GM21381 (cell line): ENCODE data around the gene TENT4A.
A peak's percentile ranks its signal among the peaks of the same experiment; 100 is the strongest.

Source experiments
- ATAC-seq: cut with Tn5 transposase; IDR thresholded peaks from one replicate; pipeline ENCODE4 v1.9.1; 2021; ENCODE audit warnings: mild to moderate bottlenecking, moderate library complexity; ENCODE audit not compliant: unreplicated experiment

TENT4A gene

DNA sequence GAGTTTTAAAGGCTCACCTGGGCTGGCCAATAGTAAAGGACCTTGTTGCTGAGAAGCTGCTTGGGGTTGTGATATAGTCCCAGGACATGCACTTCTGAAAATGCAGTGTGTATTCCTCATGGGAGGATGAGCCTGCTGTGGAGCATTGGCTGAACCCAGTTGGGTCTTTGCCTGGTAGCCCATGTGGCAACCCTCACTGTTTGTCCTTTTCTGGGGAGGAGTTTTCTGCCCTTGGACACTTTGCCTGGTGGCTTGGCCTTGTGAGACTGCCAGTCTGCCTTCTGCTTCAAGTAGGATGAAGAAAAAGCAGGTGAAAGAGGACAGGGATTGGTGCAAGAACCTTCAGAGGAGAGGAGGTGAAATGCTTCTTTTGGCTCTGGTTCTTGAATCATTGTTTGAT lies 4.0 kb downstream of the TENT4A start:
- no peak for ATAC-seq

DNA sequence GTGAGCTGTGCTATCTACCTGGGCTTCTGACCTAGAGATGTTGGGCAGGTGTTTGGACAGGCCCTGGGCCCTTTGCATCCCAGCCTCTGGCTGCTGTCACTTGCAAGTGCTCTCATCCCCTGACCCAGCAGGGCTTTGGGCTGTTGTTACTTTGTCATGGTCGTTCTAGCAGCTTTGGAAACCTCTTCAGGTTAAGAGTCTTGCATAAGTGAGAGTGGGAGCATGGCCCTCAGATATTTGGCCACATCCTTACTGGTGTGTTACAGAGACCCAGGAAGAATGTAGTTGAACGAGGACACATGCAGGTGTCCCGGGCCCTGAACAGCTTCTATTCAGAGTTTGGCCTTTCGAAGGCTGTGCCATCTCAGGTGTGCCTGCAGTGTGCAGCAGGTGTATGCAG lies 4.5 kb downstream of the TENT4A start:
- ATAC-seq: no peak

DNA sequence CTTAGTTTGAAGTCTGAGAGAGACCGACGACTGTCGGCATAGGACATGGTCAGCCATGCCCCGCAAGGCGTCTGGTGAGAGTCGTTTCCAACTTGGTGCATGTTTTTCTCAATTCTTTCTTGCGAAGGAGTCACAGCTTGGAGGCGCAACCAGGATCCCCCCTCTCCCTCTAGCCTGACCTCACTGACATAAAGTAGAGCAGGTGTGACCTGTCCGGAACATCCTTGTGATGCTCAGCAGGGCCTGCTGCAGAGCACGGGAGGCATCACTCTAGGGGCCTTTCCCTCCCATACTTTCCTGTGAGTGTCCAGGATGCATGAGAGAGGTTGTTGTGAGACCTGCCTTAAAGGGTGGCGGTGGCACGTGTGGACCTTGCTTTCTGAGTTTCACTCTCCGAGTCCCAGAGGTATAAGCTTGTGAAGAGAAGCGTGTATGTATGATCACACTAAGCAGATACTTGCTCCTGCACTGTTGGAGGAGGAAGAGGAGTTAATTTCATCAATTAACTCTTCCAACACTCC lies 5.0 kb downstream of the TENT4A start:
- ATAC-seq: no peak

DNA sequence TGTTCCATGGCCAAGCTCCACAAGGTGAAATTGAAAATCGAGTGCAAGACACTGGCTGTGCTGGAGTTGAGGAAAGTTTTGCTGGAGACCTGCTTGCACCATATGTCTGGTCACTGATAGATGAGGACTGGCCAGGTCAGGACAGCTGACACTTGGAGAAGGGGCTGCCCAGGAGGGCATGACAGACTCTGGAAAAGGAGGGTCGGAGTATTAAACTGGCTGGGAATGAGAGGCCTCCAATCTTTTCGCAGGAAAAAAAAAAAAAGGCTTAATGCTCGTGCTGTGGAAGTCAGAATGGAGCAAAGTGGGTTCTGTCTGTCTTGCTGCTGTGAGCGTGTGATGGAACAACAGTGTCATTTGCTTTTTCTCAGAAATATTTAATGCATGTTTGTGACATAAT lies 5.5 kb downstream of the TENT4A start:
- ATAC-seq: no peak

DNA sequence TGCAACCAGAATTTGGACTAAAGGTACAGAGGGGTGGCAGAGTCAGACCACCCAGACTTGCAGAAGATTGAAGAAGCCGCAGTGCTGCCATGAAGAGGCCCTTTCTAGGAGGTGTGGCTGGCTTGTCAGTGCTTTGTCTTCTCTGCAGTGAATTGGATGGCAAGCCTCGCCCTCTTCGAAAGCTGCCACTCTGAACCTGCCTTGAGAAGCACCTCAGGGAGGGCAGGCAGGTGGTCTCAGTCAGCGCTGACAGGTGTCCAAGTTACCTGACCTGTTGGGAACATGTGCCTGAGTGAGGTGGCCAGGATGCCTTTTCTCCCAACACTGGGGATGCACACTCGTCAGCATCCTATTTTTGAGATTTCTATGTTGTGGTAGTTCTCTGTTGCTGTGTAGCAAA lies 6.2 kb downstream of the TENT4A start:
- no peak for ATAC-seq

DNA sequence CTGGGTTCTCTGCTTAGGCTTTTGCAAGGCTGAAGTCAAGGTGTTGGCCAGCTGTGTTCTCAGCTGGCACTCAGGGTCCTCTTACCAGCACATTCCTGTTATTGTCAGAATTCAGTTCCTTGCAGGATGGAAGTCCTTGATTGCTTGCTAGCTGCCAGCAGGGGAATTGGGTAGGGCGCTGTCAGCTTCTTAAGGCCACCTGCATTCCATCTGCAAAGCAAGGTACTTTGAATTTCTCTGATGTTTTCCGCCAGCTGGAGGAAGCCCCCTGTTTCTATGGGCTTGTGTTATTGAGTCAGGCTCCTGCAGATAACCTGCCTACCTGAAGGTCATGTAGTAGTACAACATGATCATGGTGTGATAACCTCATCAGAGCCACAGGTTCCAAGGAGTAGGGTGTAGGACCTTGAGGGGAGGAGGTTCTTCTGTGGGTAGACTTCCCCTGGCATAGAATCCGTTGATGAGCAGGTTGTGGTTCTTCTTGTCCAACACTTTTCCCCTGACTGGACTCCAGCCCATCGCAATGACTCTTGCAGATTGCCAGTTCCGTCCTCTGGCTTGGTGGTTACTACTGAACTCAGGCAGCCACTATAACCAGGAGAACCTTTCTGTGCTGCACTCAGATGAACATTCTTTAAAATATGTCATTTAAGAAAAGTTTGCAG lies 6.8 kb downstream of the TENT4A start:
- ATAC-seq: no peak

DNA sequence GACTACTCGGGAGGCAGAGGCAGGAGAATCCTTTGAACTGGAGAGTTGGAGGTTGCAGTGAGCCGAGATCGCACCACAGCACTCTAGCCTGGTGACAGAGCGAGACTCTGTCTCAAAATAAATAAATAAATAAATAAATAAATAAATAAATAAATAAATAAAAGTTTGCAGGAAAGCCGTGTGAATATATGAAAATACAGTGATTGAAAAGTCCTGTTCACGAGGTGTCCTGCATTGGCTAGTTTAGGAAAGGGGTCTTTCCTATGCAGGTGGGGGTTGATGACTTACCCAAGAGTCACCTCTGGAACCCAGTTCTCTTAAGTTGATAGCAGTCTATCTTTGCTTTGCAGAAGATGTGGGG lies 7.3 kb downstream of the TENT4A start:
- no peak for ATAC-seq

DNA sequence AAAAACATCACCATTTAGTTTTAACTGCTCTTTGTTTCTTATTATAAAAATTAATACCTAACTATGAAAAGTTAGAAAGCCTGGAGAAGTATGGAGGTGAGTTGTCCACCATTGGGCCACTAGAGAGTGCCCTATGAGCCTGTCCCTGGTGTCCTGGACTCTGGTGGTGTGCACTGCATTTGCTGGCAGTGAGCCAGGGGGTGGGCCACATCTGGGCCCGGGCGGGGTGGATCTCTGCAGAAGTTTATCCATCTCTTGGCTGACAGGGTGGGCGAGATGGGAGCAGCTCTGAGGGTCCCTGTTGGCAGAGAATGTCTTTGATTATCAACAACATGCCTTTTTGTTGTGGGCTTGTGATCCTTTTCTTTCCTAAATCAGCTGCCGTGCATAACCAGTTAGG lies 8.2 kb downstream of the TENT4A start:
- ATAC-seq: no peak

DNA sequence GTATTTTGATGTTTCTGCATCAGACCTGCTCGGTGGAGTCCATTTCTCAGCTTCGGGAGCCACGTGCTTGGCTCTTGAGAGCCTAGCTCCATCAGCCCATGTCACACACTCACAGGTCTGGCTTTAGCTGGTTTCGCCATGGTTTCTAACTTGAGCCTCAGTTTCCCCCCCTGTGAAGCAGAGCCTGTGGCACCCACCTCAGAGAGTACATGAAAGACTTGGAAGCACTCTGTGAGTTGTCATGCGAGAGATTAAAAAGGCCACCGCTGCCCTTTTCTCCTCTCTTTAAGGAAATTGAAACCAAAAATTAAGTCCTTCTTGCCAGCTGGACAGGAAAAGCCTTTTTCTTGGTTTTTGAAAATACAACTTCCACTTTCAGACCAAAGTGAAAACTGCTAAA lies 8.8 kb downstream of the TENT4A start:
- peak; percentile 44 for ATAC-seq

DNA sequence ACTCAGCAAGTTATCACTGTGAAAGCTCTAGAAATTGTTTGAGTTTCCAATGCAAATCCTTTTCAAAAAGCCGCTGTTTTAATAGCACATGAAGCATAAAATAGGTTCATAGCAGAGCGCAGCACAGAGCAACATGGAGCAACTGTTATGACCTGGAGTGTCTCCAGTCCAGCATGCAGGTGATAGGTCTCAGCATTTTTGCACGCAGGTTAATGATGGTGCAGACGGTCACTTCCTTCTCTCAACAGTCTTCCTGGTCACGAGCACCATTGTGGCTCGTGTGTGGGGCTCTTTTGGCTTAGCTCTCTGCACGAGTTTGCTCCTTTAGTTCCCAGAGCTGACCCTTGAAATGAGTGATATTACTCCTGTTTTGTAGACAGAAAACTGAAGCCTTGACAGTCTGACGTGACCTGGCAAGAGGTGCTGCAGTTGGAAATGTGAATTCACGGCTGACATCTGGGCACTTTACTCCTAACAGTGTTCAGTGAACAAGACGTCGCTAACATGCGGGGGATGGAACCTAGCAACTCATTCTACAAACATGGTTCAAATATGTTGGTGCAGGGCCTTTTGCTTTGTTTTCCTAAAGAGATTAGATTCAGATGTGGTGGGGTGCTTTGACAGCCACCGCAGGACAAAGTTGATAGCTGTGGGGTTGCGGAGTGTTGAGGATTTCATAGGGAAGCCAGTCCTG lies 10.0 kb downstream of the TENT4A start:
- no peak for ATAC-seq

DNA sequence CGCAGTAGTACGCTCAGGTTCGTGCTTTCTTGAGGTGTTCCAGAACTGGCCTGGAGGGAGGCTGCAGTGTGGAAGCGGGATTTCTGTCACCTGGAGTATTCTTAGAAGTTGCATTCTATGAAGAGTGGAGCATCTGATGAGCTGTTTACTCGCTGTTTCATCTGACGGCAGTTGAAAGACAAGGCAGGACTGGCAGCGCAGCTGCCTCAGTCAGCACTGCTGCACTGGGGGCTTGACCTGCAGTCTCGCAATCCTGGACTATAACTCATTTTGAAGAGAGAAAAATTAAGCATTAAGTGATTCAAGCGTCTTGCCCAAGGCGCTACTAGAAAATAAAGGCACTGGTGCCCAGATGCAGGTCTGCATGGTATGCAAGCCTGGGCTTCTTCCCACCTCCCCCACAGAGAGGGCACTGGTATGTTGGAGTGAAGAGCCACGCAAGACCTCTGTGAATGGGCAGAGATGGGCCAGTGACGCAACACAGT lies 10.6 kb downstream of the TENT4A start:
- no peak for ATAC-seq

DNA sequence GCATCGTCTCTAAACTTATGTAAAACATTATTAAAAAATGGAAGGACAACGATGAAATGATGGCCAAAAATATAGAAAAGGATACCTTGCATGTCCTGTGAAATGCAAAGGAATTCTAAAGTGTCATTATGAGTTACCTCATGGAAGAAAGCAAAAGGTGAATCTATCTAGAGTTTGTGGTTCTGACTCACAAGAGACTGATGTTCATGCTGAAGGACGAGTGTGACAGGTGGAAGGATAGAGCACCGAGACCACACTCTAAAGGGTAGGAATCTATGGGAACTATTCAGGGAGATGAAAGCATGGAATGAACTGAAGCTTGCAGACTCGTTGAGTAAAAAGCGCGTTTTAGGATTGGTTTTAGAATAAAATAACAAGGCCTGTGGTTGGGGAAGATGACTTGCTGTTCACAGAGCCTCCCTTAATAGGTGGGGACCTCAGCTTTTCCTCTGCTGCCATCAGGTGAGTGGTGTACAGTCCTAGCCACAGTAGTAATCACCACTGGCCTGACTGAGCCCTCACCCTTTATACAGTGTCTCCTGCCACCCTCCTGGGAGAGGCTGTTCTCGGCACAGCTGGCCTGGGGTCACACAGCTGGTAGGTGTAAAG lies 11.2 kb downstream of the TENT4A start:
- ATAC-seq: no peak

DNA sequence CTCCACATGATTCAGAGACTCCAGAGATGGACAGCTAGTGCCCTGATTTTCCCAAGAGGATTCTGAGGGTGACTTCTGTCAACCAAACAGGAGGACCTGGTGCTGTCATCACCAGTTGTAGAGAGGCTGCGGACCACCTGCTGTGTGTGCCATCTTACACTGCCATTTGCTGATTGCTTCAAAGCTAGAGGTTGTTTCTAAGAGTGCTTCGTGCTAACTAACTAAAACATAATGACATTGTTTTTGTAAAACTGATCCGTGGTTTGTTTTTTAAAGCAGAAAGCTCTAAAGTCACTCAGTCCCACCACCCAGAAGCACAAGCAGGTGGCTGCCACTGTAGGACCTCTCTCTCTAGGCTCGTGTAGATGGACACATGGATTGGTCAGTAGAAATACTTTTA lies 12.2 kb downstream of the TENT4A start:
- no peak for ATAC-seq

DNA sequence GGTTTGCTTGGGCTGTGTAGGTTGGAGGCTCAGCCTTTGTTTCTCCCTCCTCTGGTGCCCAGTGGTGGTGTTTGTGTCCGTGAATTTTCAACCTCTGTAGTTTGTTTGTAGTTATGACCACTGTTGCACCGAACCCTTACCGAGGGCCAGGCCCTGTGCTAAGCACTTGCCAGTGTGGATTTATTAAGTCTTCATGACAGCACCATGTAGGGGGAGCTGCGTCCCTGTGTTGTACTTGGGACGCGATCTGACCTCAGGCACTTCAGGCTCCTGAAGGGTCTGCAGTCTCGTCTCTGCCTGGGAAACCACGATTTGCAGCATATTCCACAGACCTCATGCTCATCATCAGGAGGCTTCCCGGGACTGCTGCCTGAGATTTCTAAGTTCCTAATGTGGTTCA lies 12.8 kb downstream of the TENT4A start:
- no peak for ATAC-seq

DNA sequence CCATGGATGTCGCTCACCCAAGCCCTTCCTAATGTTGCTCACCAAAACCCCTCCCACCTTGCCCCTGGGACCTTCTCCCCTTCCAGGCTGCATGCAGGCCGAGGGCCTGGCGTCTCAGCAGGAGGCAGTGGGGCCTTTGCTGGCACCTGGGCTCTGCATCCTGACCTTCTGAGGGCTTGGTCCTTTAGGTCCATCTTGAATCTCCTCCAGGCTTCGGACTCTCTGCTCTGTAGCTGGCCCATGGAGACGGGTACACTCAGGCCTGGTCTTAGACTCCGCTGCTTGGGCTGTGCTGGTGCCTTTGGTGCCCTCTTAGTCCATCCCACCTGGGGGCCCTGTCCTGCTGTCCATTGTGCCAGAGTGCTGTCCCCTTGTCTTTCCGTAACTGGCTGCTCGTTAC lies 14.0 kb downstream of the TENT4A start:
- ATAC-seq: no peak

DNA sequence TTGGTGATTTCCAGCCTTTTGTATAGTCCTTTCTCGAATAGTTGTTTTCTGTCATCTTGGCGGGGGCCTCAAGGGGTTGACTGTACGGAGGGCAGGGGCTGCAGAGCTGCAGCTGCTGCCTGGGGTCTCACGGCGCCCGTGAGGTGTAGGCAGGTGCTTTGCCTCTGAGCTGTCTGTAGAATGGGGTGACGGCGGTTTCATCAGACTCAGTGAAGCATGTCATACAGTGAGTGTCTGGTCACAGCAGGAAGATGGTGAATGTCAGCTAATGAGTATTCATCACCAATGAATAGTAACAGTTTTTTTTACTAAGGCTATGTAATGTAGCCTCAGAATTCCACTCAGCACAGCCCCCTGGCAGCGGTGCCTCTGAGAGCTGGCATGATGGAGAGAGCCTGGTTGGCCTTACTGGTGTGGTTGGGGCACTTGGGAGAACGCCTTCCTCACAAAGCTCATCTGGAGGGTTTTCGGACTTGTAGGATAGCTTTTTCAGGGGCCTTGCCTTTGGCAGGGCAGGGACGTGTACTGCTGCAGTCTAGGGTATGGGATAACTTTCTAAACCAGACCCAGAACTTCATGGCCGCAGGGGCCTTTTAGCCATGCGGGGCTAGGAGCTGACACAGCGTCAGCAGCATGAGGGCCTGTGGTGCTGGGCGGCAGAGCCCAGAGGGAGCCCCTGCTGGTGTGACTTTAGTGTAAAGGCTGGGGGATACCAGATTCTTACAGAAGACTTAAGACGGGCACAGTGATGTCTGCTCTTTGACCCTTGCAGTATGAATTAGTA lies 15.0 kb downstream of the TENT4A start:
- peak; percentile 84 for ATAC-seq

DNA sequence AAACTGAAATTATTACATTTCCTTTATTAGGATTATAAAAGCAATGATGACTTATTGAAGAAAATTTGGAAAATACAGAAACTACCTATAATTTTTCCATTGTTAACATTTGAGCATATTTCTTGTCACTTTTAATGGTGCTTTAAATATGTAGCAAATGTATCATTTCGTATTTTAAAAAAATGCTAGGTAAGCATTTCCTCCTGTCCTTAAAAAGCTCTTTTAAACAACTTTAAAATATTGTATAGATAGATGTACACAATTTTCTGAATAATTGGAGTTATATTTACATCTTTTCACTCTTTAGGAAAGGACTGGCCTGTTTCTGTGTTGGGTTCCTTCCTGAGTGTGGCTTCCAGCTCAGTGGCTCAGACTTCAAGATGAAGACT lies 15.6 kb downstream of the TENT4A start:
- no peak for ATAC-seq

DNA sequence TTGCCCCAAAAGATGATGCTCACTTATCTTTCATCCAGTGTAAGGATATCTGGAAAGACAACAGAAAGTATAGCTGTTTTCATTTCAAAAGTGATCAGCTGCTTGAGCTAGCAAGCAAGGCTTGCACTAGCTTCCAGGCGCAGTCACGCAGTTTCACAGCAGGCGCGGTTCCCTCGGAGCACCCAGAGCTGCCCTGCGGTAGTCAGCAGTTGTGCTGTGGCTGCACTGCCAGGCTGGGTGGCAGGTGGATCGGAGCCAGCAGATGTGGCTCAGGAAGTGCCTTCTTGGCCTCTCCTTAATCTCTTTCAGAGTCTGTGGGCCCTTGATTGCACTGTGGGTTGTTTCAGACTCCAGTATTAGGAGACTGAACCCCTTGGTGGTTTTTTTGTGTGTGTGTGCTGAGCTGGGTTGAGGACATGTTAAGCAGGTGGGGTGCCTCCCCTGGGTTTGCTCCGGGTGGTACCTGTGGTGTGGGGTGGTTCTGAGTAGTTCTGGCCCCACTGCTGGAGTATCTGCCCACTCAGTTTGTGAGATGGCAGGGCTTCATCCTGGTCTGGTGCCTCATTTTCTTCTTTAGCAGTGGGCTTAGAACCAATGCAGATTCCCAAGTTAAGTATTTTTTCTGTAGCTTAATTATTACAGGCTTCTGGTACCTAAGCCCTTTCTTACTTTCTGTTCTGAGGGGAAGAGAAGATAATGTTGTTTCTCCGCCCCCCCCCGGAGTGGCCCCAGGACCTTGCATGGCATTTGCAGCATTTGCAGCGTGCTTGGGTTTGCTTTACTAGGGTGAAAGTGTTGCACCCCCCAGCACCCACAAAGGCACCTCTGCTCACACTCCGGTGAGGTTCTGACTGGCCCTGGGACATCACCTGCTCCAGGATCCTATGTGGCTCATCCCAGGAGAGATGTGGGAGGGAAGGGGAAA lies 16.4 kb downstream of the TENT4A start:
- ATAC-seq: no peak

DNA sequence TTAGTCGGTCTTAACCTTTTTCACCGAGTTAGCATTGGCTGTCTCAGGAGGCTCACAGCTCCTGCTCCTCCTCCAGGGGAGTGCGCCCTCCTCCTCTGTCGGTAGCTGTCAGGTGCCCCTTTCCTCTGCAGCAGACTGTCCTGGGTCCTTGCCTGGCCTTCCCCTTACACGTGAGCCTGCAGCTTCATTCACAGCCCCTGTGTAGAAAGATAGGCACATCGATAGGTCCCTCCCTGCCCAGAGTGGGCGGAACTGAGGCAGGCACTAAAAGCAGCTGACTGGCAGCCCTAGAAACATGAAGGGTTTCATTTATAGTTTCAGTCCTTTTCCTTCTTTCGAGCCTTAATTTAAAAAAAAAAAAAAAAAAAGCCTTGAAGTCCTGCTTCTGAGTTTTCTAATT lies 17.2 kb downstream of the TENT4A start:
- no peak for ATAC-seq

DNA sequence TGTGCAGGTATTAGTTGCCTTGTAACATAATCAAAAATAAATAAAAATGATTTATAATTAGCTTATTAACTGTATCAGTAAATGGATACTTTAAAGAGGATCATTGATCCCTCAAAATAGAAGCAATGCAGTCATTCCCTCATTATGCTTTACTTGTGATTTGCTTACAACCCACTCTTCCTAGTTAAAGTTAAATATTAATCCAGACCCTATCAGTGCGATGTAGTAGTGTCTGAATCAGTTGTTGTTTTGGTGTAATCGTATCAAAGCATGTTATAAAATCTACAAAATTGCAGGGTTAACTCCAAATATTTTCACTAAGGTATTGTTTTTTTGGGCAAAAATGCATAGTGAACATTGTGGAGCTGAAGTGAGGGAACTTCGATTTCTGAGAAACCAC lies 17.6 kb downstream of the TENT4A start:
- no peak for ATAC-seq
